ENCODE measurements around the gene SINHCAF.

- TF ChIP-seq GATA3 (IDR thresholded peaks at IDR 0.05; ENCODE audit: low read depth, low read length) (no peak), GATA2 (IDR thresholded peaks at IDR 0.05; ENCODE audit: low read depth, low read length) (no peak)
These were observed 92.8 kb downstream of the SINHCAF start for GRCh38 chr12:31233061-31233730.

Measured in SH-SY5Y (cell line).